Progenitor cell of endocrine pancreas (in vitro differentiated cells): ENCODE data around the gene PAWR. TPM values are rescaled to one million over a fixed set of nuclear protein-coding genes. Genes with fewer than 3 reads are reported as not detected.
"Not testable (repeated sequence)": the region's sequence is repeated elsewhere in the genome, so short reads cannot be mapped to it uniquely, and the experiment has no call there.

ENCODE experiments used
- DNase-seq: peaks from one replicate; pipeline ENCODE4 v3.0.0; 2021; ENCODE audit warnings: low spot score; ENCODE audit not compliant: unreplicated experiment
- H3K27ac Mint-ChIP-seq: 2 replicates; pipeline ENCODE4 v1.8.0; 2021; ENCODE audit warnings: mild to moderate bottlenecking, moderate library complexity, mixed read lengths
- H3K27me3 Mint-ChIP-seq: 2 replicates; pipeline ENCODE4 v1.8.0; 2021; ENCODE audit warnings: mixed read lengths
- H3K36me3 Mint-ChIP-seq: 2 replicates; pipeline ENCODE4 v1.8.0; 2022; ENCODE audit warnings: mixed read lengths; ENCODE audit not compliant: insufficient read depth
- H3K4me1 Mint-ChIP-seq: 2 replicates; pipeline ENCODE4 v1.8.0; 2021; ENCODE audit warnings: low read depth, mixed read lengths
- H3K4me3 Mint-ChIP-seq: 2 replicates; pipeline ENCODE4 v1.8.0; 2021; ENCODE audit warnings: low read depth, mild to moderate bottlenecking, moderate library complexity, mixed read lengths
- H3K9me3 Mint-ChIP-seq: 2 replicates; pipeline ENCODE4 v1.8.0; 2021; ENCODE audit warnings: low read depth, mixed read lengths
- CTCF ChIP-seq: fragments of 200-600 bp; sonication (generic); IDR thresholded peaks from one replicate; pipeline ENCODE4 v1.5.0; 2021; ENCODE audit warnings: antibody characterized with exemption, mild to moderate bottlenecking; ENCODE audit not compliant: unreplicated experiment
- total RNA-seq: library from RNA; stranded (reverse); gene quantifications from 2 replicates; pipeline ENCODE4 v1.2.1, GENCODE V29; 2021

Gene PAWR
- total RNA-seq, 1 donor from 2014 or later: 85.7 TPM

GRCh38 chr12:79547735-79548609, 142.8 kb downstream of the PAWR start:
- DNase-seq: no peak
- peak; percentile 77 for TF ChIP-seq CTCF
- Mint-ChIP-seq H3K27ac (peak overlapping the region; percentile 96), H3K9me3 (peaks cover 8% of the 10 kb centered on the region), H3K27me3 (no peaks in the 10 kb centered on the region), H3K4me1 (peaks cover 41% of the 10 kb centered on the region), H3K36me3 (peaks cover 15% of the 10 kb centered on the region), H3K4me3 (peak overlapping the region; percentile 20)

- TF ChIP-seq CTCF: no peak
- H3K4me1 Mint-ChIP-seq: peaks cover 42% of the 10 kb centered on the region
- H3K4me3 Mint-ChIP-seq: peak overlapping the region; percentile 20
- H3K36me3 Mint-ChIP-seq: peaks cover 11% of the 10 kb centered on the region
- H3K9me3 Mint-ChIP-seq: peaks cover 8% of the 10 kb centered on the region
- no peak for DNase-seq
- H3K27ac Mint-ChIP-seq: peak overlapping the region; percentile 96
- peaks cover 2% of the 10 kb centered on the region for H3K27me3 Mint-ChIP-seq
Observed at GRCh38 chr12:79547044-79547734, 143.6 kb downstream of the PAWR start.

GRCh38 chr12:79546466-79547043, 144.2 kb downstream of the PAWR start:
- TF ChIP-seq CTCF: no peak
- Mint-ChIP-seq H3K27ac (peak overlapping the region; percentile 96), H3K4me3 (no peak overlapping the region), H3K27me3 (peaks cover 5% of the 10 kb centered on the region), H3K36me3 (peaks cover 6% of the 10 kb centered on the region), H3K9me3 (peaks cover 8% of the 10 kb centered on the region), H3K4me1 (peaks cover 42% of the 10 kb centered on the region)
- no peak for DNase-seq

- Mint-ChIP-seq H3K4me1 (peaks cover 35% of the 10 kb centered on the region), H3K27ac (peak overlapping the region; percentile 24), H3K27me3 (peaks cover 10% of the 10 kb centered on the region)
- not testable (repeated sequence) for H3K9me3 Mint-ChIP-seq, H3K4me3 Mint-ChIP-seq, H3K36me3 Mint-ChIP-seq, DNase-seq
Observed at GRCh38 chr12:79544439-79544838, 146.3 kb downstream of the PAWR start.

- H3K4me3 Mint-ChIP-seq: no peak overlapping the region
- H3K4me1 Mint-ChIP-seq: no peaks in the 10 kb centered on the region
- H3K9me3 Mint-ChIP-seq: peaks cover 4% of the 10 kb centered on the region
- H3K36me3 Mint-ChIP-seq: no peaks in the 10 kb centered on the region
- no peak overlapping the region for H3K27ac Mint-ChIP-seq
- no peak for TF ChIP-seq CTCF
- DNase-seq: no peak
- H3K27me3 Mint-ChIP-seq: peaks cover 13% of the 10 kb centered on the region
Observed at GRCh38 chr12:79537675-79538074, 153.1 kb downstream of the PAWR start.
